ENCODE data around the gene ADCY5.
"Not testable (repeated sequence)": the region's sequence is repeated elsewhere in the genome, so short reads cannot be mapped to it uniquely, and the experiment has no call there.

Gene ADCY5

DNA sequence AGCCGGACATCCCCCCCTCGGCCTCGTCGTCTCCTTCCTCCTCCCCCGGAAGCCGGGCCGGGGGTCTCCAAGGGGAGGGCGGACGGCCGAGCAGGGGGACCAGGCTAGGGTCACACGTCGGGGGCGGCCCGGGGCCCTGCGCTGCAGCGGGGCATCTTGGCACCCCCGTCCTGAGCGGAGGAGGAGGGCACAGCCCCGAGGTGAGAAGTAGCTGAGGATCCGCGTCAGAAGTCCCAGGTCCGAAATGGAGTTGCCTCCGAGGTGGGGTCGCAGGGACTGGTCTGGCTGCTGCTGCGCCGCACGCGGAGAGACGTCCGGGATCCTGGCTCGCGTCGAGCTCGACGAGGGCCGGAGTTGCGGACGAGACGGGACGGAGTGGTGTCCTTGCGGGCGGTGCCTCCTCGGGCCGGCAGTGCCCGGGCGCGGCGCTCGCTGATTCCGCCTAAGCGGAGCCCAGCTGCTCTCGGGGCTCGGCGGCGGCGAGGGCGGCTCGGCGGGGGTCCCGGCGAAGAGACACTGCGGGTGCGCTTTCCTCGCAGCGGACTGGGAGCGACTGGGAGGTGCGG lies at the start of gene ADCY5:
Gene ADCY5, minus strand, starts transcription at position 555 of the 566 bp plus-strand sequence. Its CDS starts 545 bp downstream, at position 10.
- ATAC-seq (no peak), DNase-seq (peak; percentile 8)

DNA sequence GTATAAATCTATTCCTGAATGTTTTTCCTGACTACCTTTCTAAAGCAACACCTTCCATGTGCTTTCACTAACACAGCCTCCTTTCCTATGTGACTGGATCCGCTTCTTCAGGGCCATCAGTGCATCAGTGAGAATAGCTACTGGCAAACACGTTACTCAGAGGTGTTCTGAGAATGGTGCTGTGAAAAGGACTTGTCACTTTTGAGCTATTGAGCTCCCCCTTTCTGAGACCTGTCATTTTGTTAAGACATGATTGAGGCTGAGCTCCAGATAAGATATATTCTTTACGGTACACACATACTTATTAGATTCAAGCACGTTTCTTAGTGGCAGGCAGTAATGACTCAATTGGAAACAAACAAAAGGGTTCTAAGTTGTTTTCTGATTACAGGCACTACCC lies 45.0 kb upstream of the ADCY5 start:
- DNase-seq (no peak), ATAC-seq (no peak)

DNA sequence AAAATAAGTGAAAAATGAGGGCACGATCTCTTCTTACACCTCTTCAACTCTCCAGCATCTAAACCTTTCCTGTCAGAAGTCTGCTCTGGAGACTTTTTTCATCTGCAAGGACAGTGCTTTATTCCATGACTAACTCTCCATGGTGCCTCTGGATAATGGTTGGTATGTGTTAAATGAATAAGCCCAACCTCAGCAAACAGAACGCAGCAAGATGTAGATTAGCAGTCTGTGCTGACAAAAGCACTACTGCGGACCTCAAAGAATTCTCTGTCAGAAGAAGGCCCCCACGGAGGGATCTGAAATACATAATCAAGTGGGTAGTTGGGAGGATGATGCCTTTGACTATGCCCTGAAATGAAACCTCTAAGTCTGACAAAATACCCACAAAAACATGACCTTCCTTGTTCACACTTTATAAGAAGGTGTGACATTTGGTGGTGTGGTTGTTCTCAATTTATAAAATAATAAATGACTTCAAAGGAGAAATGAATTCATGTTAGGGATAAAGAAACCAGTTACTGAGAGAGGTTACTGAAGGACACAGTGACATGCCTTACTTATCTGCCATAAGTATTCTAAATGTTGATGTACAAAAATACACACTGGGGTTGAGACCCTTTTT lies 43.2 kb upstream of the ADCY5 start:
- ATAC-seq, result no peak
- no peak for DNase-seq

DNA sequence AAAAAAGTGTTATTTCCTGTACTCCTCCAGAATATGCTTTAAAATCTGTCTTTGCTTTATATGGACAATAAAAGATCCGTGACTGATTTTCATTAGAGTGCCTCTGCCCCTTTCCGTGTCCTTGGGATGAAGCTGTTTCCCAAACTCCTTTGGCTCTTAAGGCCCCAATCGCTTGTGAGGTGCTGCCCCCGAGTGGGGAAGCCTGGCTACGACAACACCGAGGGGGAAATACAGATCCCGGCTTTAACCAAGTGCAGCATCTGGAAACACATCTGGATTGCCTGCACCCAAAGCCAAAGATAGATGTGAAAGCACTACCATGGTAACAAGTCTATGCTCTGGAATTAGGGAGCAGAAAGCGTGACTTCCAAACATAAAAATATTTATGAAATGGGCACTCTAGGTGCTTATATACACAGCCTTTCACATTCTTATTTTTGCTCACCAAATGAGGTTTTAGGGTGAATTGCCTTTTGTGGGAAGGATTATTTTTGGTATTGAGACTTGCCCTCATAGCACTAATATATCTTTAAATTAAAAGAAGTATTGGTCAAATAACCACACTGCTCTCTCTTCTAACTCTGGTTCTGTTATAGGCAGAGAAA lies 40.6 kb upstream of the ADCY5 start:
- DNase-seq, result peak; percentile 55
- peak; percentile 57 for ATAC-seq

DNA sequence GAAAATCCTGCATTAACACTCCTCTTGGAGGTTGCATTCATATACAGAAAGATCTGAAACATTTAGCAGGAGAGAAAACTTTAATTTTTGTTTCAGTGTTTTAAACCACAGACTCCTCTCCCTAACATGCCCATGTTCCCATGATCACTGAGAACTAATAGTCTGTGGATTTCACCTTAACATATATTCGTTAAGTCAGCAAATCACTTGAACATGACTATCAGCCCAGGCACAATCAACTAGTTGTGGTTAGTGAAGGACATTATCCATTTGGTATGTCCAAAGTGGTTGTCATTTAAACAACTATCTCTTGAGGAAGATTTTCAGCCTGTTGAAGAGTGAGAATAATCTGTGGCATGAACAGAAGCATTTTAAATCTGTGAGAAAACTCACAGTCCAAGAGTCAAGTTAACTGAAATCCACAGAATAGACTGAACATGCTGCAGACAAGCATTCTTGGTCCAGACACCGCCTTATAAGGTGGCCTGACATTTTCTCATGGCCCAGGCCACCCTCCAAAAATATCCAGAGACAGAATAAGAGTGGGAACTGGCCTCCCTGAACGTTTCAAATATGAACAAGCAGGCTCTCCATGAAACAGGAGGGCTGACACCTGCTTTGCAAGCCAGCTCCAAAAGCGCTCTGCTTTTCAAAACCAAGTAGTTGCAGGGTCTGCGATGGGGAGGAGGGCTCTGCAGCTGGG lies 39.9 kb upstream of the ADCY5 start:
- DNase-seq (no peak), ATAC-seq (no peak)

DNA sequence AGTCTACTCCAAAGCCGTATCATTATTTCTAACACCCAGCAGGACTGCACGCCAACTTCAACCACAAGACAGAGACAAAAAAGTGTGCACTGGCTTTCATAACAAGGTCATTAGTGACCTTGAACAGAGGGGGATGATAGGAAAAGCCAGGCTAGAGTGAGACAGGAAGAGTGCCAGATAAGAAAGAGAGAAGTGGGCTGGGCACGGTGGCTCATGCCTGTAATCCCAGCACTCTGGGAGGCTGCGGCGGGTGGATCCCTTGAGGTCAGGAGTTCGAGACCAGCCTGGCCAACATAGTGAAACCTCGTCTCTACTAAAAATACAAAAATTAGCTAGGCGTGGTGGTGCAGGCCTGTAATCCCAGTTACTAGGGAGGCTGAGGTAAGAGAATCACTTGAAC lies 38.2 kb upstream of the ADCY5 start:
- DNase-seq, ATAC-seq: not testable (repeated sequence)

DNA sequence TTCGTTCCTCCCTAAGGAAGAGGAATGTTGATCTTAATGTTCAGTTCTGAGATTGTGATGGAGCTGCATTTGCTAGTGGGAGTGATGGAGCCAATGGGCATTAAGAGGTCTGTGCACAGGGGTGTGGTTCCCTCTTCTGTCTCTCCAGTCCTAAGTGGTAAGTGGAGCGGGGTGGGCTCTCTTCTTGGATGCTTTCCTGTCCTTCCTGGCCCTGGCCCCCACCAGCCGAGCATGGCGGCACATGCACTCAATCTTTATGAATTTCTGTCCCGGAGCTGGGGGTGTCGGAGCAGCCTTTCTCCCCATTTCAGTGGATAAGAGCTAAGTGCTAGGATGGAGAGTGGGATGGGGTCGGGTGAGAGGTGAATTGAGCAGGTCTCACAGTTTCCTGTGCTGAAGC lies 37.6 kb upstream of the ADCY5 start:
- ATAC-seq (no peak), DNase-seq (no peak)

DNA sequence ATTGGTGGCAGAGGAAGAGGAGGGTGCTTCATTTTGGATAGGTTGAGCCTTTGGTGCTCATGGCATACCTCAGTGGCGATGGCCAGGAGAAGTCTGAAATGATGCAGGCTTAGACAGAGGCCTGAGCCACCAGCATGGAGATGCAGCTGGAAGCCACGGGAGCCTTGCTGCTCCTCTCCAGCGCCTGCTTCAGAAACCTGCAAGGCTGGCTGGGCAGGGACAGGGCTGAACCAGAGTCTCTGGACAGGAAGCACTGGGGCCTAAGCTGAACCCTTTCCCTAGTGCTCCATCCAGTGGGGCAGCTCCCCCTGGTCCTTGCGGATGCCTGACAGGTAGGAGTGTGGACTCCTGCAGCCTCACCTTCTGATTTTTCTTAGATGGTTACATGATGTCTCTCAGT lies 36.7 kb upstream of the ADCY5 start:
- ATAC-seq, result no peak
- no peak for DNase-seq

DNA sequence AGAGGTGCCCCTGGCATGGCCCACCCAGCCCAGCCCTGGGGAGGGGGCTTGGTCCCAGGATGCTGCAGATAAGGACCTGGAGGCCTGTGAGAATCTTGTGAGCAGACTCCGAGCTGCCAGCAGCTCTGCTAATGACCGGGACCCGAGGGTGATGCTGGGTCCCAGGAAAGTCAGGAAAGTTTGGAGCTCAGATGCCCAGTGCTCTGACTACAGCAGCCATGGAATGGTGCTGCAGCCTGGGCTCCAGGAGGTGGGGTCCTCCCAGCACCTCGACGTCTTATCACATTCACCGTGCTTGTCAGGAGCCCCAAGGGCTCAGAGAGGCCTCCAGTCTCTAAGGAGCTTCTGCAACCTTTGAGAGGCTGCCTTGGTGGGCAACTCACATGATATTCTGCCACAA lies 34.3 kb upstream of the ADCY5 start:
- no peak for ATAC-seq
- DNase-seq, result no peak

DNA sequence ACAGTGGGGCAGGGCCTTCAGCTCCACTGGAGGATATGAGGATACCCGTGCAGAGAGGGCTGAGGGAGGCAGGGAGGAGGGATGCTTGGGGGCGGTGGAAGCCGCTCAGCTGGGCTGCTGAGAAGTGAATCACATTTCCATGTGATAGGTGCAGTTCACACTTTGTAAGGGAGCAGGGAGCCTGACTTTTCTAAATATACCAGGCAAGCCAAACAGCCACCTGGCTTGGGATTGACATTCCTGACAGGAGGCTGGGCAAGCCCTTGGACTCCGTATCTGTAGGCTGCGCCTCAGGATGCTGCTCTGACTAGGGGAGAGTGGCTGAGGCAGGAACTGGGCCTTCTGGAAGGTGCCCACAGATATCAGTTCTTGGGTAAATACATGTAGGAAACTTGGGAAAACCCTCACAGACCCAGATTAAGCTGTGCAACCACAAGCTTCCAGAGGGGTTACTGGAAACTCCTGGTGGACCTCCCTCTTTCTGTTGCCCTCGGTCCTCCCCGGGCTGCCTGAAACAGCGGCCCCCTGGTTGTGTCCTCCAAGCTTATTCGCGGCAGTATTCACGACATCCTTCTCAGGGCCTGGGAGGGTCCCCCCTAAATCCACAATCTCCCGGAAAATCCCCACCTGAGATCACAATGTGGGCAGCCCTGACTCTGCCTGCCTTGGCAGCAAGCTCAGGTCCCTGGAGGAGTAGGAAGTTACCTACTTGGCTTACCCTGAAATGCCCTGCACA lies 33.0 kb upstream of the ADCY5 start:
- ATAC-seq (no peak), DNase-seq (no peak)

DNA sequence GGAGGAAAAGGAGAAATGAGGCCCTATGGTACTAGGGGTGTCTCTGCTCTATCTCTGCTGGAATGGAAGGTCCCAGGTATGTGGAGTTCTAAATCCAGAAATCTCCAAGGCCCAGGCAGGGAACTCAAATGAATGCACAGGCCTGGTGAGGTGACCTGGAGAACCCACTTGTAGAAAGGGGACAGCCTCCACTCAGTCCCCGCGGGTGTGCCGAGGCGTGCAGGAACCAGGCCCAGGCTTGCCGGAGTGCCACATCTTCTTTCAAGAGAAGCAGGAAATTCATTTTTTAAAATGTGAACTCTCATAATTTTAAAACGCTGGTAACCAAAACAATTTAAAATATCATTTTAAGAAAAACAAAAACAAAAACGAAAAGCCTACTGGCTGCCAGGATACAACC lies 32.2 kb upstream of the ADCY5 start:
- DNase-seq (no peak), ATAC-seq (no peak)

DNA sequence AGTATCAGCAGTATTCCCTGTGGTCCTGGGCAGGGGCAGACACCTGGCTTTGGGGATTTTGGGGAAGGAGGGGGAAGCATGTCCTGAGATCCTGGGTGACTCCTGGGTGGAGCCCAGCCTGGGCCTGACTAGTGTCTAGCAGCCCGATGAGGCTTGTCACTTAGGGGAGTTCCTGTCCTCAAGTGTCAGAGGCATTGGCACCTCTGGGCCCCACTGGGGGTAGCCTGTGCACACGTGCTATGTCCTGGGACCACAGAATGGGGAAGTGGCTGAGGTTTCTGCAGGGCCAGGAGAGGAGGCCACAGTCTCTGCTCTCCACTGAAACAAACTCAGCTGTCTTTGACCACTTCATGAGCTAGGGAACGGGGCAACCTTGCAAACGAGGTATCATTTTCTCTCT lies 31.5 kb upstream of the ADCY5 start:
- ATAC-seq (no peak), DNase-seq (no peak)

DNA sequence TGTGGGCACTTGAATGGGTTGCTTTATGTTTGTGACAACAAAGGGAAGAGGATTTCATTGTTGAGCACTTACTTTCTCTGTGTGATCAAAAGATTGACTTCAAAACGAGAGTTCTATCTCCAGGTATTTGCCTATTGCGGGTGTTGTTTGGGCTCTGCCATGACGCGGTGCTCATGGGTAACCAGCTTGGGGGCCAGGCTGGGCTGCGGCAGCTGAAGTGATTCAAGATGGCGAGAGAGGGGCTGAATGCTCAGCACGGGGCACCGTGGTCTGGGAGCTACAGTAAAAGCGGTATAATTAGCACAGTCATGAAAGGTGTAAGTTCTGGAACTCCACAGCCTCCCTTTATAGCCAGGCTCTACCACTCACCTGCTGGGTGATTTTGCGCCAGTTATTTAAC lies 31.0 kb upstream of the ADCY5 start:
- no peak for DNase-seq

DNA sequence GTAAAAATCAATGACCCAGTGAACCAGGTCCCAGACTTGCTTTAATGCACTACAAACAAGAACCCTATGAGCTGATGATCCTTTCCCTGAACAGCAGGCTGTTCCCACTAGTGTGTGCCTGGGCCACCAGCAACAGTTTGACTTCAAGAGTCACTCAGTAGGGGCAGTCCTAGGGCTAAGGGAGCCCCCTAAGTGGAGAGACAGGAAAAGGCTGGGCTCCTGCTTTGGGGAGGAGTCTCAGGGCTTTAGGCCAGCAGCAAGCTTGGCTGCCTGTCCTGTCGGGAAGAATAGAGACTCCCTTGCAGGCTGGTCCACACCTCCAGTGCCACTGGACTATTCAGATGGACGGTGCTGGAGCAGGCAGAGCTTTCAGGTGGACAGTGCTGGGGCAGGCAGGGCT lies 29.4 kb upstream of the ADCY5 start:
- ATAC-seq (no peak), DNase-seq (no peak)

More for the DNA sequence above, 31.0 kb upstream of the ADCY5 start:
- no peak for ATAC-seq

DNA sequence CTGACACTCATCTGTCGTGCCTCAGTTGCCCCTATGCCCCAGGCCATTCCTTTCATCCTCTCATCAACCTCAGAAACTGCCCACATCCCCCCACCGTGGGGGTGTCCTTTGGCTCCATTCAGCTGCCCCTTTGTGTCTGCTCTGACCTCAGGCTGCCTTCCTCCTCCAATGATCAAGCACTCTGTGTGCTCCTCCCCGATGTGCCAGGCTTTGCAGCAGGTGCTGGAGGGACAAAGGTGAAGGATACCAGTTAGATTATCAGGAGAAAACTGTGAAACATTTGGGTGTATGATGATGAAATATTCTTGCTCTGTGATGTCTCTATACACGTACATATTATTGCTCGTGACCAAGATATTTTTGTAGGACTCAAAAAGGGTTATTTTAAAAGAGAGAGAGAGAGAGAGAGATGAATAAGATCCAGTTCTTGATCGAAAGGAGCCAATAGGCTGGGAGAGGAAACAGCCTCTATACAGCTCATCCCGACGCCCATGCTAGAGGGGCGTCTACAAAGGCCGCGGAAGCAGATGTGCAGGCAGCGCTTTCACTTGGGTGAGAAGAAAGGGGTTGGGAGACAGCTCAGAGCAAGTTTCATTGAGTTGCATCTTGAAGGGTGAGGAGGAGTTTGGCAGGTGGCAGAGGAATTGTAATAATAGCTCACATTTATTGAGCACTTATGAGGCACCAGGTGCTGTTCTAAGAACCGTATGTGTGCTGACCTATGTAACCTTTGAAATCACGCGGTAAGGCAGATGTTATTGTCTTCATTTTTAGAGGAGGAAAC lies 28.3 kb upstream of the ADCY5 start:
- no peak for DNase-seq
- no peak for ATAC-seq

DNA sequence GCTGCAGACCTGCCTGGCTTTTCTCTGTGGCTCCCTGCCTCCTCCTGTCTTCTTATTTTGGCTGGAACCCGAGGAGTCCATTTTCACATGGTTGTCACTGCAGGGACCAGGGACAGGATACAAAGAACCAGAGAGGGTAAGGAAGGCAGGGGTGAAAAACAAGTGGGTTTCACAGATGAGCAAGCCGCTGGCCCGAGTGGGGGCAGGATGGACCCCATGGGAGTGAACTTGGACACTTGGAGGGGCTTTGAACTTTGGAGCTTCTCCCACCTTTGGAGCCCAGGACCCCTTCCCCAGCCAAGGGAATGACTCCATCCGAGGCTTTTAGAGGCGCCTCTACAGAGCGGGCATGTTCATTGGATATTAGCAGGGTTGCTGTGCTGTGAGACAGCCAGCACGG lies 26.9 kb upstream of the ADCY5 start:
- ATAC-seq, result no peak
- no peak for DNase-seq

DNA sequence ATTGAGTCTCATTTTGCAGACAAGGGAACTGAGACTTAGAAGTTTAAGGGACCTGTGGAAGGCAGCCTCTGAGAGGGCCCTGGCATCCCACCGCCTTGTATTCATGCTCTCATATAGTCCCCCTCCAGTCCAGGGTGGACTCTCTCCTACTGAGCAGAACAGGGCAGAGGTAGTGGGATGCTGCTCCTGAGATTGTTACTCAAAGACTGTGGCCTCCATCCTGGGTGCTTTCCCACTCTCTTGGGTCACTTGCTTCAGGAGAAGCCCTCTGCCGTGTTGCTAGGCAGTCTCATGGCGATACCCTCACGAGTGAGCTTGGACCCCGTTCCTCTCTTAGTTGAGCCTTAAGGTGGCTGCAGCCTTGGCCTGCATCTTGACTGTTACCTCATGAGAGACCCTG lies 22.2 kb upstream of the ADCY5 start:
- DNase-seq (no peak), ATAC-seq (no peak)

DNA sequence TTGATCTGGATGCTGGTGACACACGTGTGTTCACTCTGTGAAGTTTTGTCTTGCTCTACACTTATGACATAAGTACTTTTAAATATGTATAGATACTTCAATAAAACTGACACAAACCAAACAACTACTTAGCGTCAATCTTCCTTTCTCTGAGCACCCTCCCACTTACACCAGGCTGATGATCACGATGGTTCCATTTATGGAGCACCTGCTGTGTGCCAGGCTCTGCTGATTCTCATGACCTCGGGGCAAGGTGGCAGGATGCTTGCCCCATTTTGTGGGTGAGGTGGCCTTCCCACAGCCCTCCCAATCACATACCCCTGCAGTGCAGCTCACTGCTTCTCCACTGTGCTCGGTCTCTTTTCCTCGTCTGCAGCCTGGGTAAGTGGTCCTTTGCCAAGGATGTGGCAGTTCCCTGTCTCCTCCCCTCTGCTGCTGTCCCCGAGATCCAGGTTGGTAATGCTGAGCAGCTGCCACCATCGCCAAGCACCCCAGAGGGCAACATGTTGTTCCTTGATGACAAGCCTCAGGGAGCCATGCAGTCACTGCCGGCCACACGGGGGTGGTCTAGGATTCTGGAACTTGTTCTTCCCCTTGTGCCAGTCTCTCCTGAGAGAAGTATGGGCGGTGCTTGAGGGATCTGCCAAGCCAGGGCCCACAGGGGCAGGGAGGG lies 20.6 kb upstream of the ADCY5 start:
- DNase-seq, result no peak
- peak; percentile 9 for ATAC-seq

DNA sequence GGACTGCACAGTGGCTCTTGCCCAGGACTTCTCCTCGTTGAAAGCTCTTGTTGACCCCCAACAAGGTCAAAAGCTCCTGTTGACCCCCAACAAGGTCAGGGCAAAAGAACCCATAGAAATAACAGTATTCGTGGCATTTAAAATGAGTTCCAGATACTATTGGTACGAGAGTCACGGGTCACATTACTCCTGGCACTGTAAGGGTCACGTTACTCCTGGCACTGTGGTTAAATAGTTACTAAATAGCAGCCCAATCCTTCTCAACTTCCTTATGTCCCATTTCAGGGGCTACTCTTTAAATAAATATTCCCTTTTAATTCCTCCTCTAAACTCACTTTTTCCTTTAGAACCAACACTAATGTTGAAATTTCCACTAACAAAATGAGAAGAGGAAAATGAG lies 18.2 kb upstream of the ADCY5 start:
- DNase-seq, result no peak

DNA sequence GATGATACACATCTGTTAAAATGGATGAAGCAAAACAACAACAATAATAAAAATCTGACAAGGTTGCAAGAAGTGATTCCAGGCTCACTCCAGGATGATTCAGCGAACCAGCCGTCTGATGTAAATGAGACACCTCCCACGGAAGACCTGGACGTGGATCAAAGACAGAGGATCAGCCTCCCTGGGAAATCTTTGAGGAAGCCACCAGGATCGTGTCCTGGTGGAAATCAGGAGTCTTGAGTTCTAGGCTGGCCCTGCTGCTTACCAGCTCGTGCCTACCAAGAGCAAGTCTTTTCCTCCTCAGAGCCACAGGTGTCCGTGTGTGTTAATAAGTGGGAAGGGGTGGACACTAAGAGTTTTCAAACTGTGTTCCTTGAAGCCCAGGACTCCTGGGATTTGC lies 15.3 kb upstream of the ADCY5 start:
- DNase-seq (no peak), ATAC-seq (no peak)

More for the DNA sequence above, 18.2 kb upstream of the ADCY5 start:
- no peak for ATAC-seq

DNA sequence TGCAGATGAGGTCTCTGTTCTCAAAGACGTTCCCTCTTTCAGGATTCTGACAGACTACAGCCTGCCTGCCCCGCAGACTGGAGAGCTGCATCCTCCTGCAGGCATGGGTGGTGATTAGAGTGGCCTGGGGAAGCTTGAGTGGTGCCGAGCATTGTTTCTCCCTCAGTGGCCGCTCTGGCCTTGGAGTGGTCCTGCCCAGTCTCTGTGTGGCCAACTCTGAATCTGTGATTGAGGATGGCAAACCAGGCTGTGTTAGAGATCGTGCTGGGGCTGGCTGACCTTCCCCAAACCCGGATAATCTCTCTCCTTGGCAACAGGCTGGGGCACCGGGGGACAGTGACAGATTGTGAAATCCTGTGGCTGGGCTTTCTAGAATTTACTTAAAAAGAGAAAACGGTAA lies 11.0 kb upstream of the ADCY5 start:
- no peak for DNase-seq
- no peak for ATAC-seq
